OCI-LY3 (cell line): ENCODE measurements around the gene NEUROG1.

Experiments used
- H2AFZ ChIP-seq: fragments of 200-600, 300-600 bp; shearing (Covaris generic); 2 replicates; pipeline ENCODE4 v1.6.0; 2014; ENCODE audit warnings: antibody characterized with exemption, low read depth, low read length
- H3K27ac ChIP-seq: fragments of 200-600, 300-600 bp; sonication (generic); 2 replicates; pipeline ENCODE4 v1.5.1; 2014; ENCODE audit warnings: mild to moderate bottlenecking, low read length, moderate library complexity, mixed read lengths
- H3K27me3 ChIP-seq: fragments of 200-600, 300-600 bp; sonication (generic); 2 replicates; pipeline ENCODE4 v1.6.1; 2014; ENCODE audit warnings: low read depth, low read length, mixed read lengths
- H3K36me3 ChIP-seq: fragments of 200-600, 300-600 bp; sonication (generic); replicated peaks from 2 replicates; pipeline ENCODE3; 2014; ENCODE audit warnings: low read depth, low read length, mixed read lengths
- H3K4me1 ChIP-seq: fragments of 300-600, 200-600 bp; sonication (generic); 2 replicates; pipeline ENCODE4 v1.6.1; 2014; ENCODE audit warnings: low read length, mixed read lengths
- H3K4me2 ChIP-seq: fragments of 200-600, 300-600 bp; sonication (generic); 2 replicates; pipeline ENCODE4 v1.6.1; 2014; ENCODE audit warnings: low read length, mixed read lengths
- H3K4me3 ChIP-seq: fragments of 300-600, 200-600 bp; sonication (generic); 2 replicates; pipeline ENCODE4 v1.5.1; 2014; ENCODE audit warnings: antibody characterized with exemption, mild to moderate bottlenecking, low read length, moderate library complexity
- H3K79me2 ChIP-seq: fragments of 300-600, 200-600 bp; shearing (Covaris generic); 2 replicates; pipeline ENCODE4 v1.6.1; 2014; ENCODE audit warnings: mild to moderate bottlenecking, low read length, mixed read lengths
- H3K9ac ChIP-seq: fragments of 300-600, 200-600 bp; shearing (Covaris generic); 2 replicates; pipeline ENCODE4 v1.6.0; 2014; ENCODE audit warnings: mild to moderate bottlenecking, low read length, moderate library complexity
- H3K9me3 ChIP-seq: fragments of 200-600, 300-600 bp; shearing (Covaris generic); 2 replicates; pipeline ENCODE4 v1.6.1; 2014; ENCODE audit warnings: low read length, mixed read lengths; ENCODE audit not compliant: insufficient read depth
- H4K20me1 ChIP-seq: fragments of 200-600, 300-600 bp; sonication (generic); 2 replicates; pipeline ENCODE4 v1.6.1; 2016; ENCODE audit warnings: low read length, mixed read lengths; ENCODE audit not compliant: insufficient read depth
- CTCF ChIP-seq: fragments of 200-600, 300-600 bp; sonication (generic); IDR thresholded peaks from 2 replicates; pipeline ENCODE4 v1.5.1; 2014; ENCODE audit warnings: antibody characterized with exemption, low read length, low read depth
- EZH2phosphoT487 ChIP-seq: fragments of 200-600 bp; shearing (Covaris generic); IDR thresholded peaks from 2 replicates; pipeline ENCODE4 v1.6.1; 2018; ENCODE audit warnings: antibody characterized with exemption, mixed run types, low read depth

NEUROG1 gene

GRCh38 chr5:135578685-135579341 is 43.0 kb upstream of the NEUROG1 start, which contains the start of gene CXCL14:
TSS of gene CXCL14 (minus strand) at chr5:135578991. CDS start at chr5:135578778, 213 bp downstream.
- Histone ChIP-seq H2AFZ (no peak within 1 kb of the TSS), H3K36me3 (no peaks in the 10 kb centered on the region), H3K27ac (no peak within 1 kb of the TSS), H3K4me2 (no peak within 1 kb of the TSS), H3K4me3 (no peak within 1 kb of the TSS), H3K9ac (no peak within 1 kb of the TSS), H3K79me2 (no peaks in the 10 kb centered on the region), H3K4me1 (peaks cover 5% of the 10 kb centered on the region), H3K27me3 (0 out of 2 replicates have a peak, but pooled peaks cover 12% of the 10 kb centered on the region), H4K20me1 (no peaks in the 10 kb centered on the region), H3K9me3 (no peaks in the 10 kb centered on the region)
- no peak for TF ChIP-seq CTCF
- no peak for TF ChIP-seq EZH2phosphoT487

- Histone ChIP-seq H3K27ac (no peak overlapping the region), H3K9ac (no peak overlapping the region), H2AFZ (no peak overlapping the region), H3K27me3 (0 out of 2 replicates have a peak, but pooled peaks cover 10% of the 10 kb centered on the region), H3K4me1 (peaks cover 6% of the 10 kb centered on the region), H3K4me2 (no peak overlapping the region), H3K4me3 (no peak overlapping the region), H3K36me3 (no peaks in the 10 kb centered on the region), H4K20me1 (no peaks in the 10 kb centered on the region), H3K9me3 (no peaks in the 10 kb centered on the region), H3K79me2 (no peaks in the 10 kb centered on the region)
- TF ChIP-seq EZH2phosphoT487 (no peak), CTCF (no peak)
Observed at GRCh38 chr5:135578305-135578684, 42.5 kb upstream of the NEUROG1 start.

GRCh38 chr5:135577421-135577820 is 41.7 kb upstream of the NEUROG1 start:
- Histone ChIP-seq H3K36me3 (no peaks in the 10 kb centered on the region), H3K27ac (no peak overlapping the region), H3K27me3 (0 out of 2 replicates have a peak, but pooled peaks cover 5% of the 10 kb centered on the region), H3K9me3 (no peaks in the 10 kb centered on the region), H3K9ac (no peak overlapping the region), H4K20me1 (no peaks in the 10 kb centered on the region), H2AFZ (no peak overlapping the region), H3K4me3 (no peak overlapping the region), H3K4me1 (peaks cover 6% of the 10 kb centered on the region), H3K79me2 (no peaks in the 10 kb centered on the region), H3K4me2 (no peak overlapping the region)
- TF ChIP-seq CTCF (no peak), EZH2phosphoT487 (no peak)

- H3K36me3 ChIP-seq: no peaks in the 10 kb centered on the region
- no peaks in the 10 kb centered on the region for H4K20me1 ChIP-seq
- H3K27me3 ChIP-seq: no peaks in the 10 kb centered on the region
- no peak overlapping the region for H3K27ac ChIP-seq
- H2AFZ ChIP-seq: no peak overlapping the region
- H3K79me2 ChIP-seq: no peaks in the 10 kb centered on the region
- no peak for TF ChIP-seq EZH2phosphoT487
- no peak for TF ChIP-seq CTCF
- H3K4me2 ChIP-seq: no peak overlapping the region
- no peak overlapping the region for H3K9ac ChIP-seq
- H3K4me3 ChIP-seq: no peak overlapping the region
- peaks cover 6% of the 10 kb centered on the region for H3K4me1 ChIP-seq
- H3K9me3 ChIP-seq: no peaks in the 10 kb centered on the region
Observed at GRCh38 chr5:135576075-135576599, 40.4 kb upstream of the NEUROG1 start.
